HG03045 (cell line): ENCODE measurements around the gene STARD10.
"Not testable (repeated sequence)": the region's sequence is repeated elsewhere in the genome, so short reads cannot be mapped to it uniquely, and the experiment has no call there.

ENCODE experiments used
- ATAC-seq: cut with Tn5 transposase; IDR thresholded peaks from one replicate; pipeline ENCODE4 v1.9.1; 2021; ENCODE audit warnings: mild to moderate bottlenecking, moderate library complexity; ENCODE audit not compliant: unreplicated experiment

STARD10 gene

GRCh38 chr11:72793425-72794367 lies at the start of gene STARD10:
TSS of gene STARD10 (minus strand) at chr11:72794047. CDS start at chr11:72781181, 12,866 bp downstream.
- ATAC-seq = peak; percentile 93

GRCh38 chr11:72842653-72843330 lies 48.9 kb upstream of the STARD10 start:
- no peak for ATAC-seq

GRCh38 chr11:72842126-72842525 lies 48.3 kb upstream of the STARD10 start:
- ATAC-seq = no peak

- no peak for ATAC-seq
Observed at GRCh38 chr11:72841397-72841796, 47.5 kb upstream of the STARD10 start.

GRCh38 chr11:72840780-72841179 lies 46.9 kb upstream of the STARD10 start:
- no peak for ATAC-seq

GRCh38 chr11:72838691-72839305 lies 45.0 kb upstream of the STARD10 start:
- no peak for ATAC-seq

GRCh38 chr11:72836111-72836510 lies 42.3 kb upstream of the STARD10 start:
- no peak for ATAC-seq

- no peak for ATAC-seq
Observed at GRCh38 chr11:72834905-72835304, 41.1 kb upstream of the STARD10 start.

- no peak for ATAC-seq
Observed at GRCh38 chr11:72833811-72834493, 40.1 kb upstream of the STARD10 start.

- ATAC-seq = no peak
Observed at GRCh38 chr11:72833083-72833733, 39.4 kb upstream of the STARD10 start.

GRCh38 chr11:72832301-72833082 lies 38.6 kb upstream of the STARD10 start:
- no peak for ATAC-seq

GRCh38 chr11:72831521-72832300 lies 37.9 kb upstream of the STARD10 start:
- ATAC-seq = no peak

GRCh38 chr11:72829884-72830533 lies 36.2 kb upstream of the STARD10 start:
- ATAC-seq = no peak

GRCh38 chr11:72829178-72829577 lies 35.3 kb upstream of the STARD10 start:
- ATAC-seq = no peak

GRCh38 chr11:72828692-72829101 lies 34.9 kb upstream of the STARD10 start:
- ATAC-seq = no peak

- no peak for ATAC-seq
Observed at GRCh38 chr11:72828081-72828567, 34.3 kb upstream of the STARD10 start.

- ATAC-seq = not testable (repeated sequence)
Observed at GRCh38 chr11:72827656-72828055, 33.8 kb upstream of the STARD10 start.

GRCh38 chr11:72826942-72827480 lies 33.2 kb upstream of the STARD10 start:
- no peak for ATAC-seq
